Activated naive CD8-positive, alpha-beta T cell treated with anti-CD3 and anti-CD28 coated beads, Interleukin-2, amount 50 U/mL, for 24 hours (primary cell): Measurements from ENCODE around the gene HOMER2.
"Not testable (repeated sequence)": the region's sequence is repeated elsewhere in the genome, so short reads cannot be mapped to it uniquely, and the experiment has no call there.

Experiments
- ATAC-seq: fragments of 150-1000 bp; cut with Tn5 transposase; one replicate; pipeline ENCODE4 v1.10.0; 2021
- DNase-seq: peaks from one replicate; pipeline ENCODE4 v3.0.0; 2021
- H3K27ac Mint-ChIP-seq: one replicate; pipeline ENCODE4 v1.8.0; 2021; ENCODE audit warnings: mild to moderate bottlenecking, mixed read lengths
- H3K27me3 Mint-ChIP-seq: one replicate; pipeline ENCODE4 v1.8.0; 2021; ENCODE audit warnings: mixed read lengths
- H3K36me3 Mint-ChIP-seq: one replicate; pipeline ENCODE4 v1.8.0; 2021; ENCODE audit warnings: low read depth, mixed read lengths
- H3K4me1 Mint-ChIP-seq: one replicate; pipeline ENCODE4 v1.8.0; 2021; ENCODE audit warnings: mixed read lengths
- H3K4me3 Mint-ChIP-seq: one replicate; pipeline ENCODE4 v1.8.0; 2021; ENCODE audit warnings: mild to moderate bottlenecking, moderate library complexity, mixed read lengths
- H3K9me3 Mint-ChIP-seq: one replicate; pipeline ENCODE4 v1.8.0; 2021; ENCODE audit warnings: mixed read lengths

HOMER2 gene

DNA sequence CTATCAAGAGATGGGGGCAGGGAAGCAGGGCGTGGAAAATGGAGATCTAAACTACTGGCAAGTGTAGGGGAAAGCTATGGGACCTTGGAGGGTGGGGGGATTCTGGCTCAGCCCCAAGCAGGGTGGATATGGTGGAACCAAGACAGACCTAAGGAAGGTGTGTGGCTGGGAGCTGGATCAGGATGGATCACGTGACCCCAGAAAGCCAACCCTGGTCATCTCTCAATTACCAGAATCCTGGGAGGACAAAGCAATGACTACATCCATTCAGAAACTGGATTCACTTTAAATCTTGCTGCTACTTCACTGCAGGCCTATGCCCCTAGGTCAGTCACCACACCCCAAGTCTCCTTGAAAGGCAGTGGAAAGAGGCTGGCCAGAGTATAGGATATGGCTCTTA is 74.7 kb downstream of the HOMER2 start:
- no peak overlapping the region for H3K4me3 Mint-ChIP-seq
- no peak for DNase-seq
- no peaks in the 10 kb centered on the region for H3K4me1 Mint-ChIP-seq
- H3K27me3 Mint-ChIP-seq = no peaks in the 10 kb centered on the region
- H3K27ac Mint-ChIP-seq = no peak overlapping the region
- H3K36me3 Mint-ChIP-seq = no peaks in the 10 kb centered on the region
- H3K9me3 Mint-ChIP-seq = no peaks in the 10 kb centered on the region
- ATAC-seq = no peak

DNA sequence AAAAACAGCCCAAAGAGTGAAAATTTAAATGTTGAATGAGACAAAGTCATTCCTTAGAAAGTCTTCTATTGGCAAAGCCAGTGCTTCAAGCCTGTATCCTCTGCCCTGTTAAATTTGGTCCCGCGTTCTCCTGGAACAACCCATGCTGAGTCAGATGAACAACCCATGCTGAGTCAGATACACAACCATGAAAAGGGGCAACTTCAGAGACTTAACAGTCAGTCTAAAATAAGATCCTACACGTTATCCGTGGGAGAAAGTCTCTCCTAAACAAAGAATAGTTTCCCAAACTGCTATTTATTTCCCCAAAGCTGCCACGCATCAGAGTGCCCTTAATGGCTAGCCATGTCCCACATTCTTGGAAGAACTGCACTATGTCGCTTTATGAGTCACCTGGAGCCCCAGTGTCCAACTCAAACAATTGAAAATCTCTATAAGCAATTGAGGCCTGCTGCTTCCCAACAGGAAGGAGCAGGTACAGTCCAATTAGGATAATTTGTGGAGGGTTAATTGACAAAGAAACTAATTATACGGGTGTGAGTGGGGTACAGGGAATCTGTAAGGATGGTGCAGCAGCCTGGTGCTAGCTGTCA is 77.0 kb downstream of the HOMER2 start:
- Mint-ChIP-seq H3K4me1 (no peaks in the 10 kb centered on the region), H3K9me3 (no peaks in the 10 kb centered on the region), H3K4me3 (no peak overlapping the region), H3K36me3 (no peaks in the 10 kb centered on the region), H3K27ac (no peak overlapping the region), H3K27me3 (no peaks in the 10 kb centered on the region)
- no peak for ATAC-seq
- no peak for DNase-seq

DNA sequence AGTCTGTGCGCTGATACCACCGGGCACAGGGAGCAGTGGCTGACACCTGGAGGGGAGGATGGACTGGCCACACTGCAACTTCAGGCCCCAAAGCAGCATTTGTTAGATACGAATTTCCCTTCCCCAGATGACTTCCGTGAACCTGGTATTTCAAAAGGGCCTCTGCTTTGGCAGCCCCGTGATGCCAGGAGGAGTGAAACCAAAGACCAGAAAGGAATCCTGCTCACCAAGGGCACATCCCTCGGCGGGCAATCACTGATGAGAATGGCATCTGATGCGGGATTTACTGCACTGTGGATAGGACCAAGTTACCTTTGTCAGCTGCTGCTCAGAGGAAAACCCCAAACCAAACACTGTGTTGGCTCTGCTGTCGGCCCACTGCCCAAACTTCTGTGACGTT is 77.6 kb downstream of the HOMER2 start:
- DNase-seq = no peak
- Mint-ChIP-seq H3K27me3 (no peaks in the 10 kb centered on the region), H3K9me3 (no peaks in the 10 kb centered on the region), H3K36me3 (no peaks in the 10 kb centered on the region), H3K4me1 (no peaks in the 10 kb centered on the region), H3K27ac (no peak overlapping the region), H3K4me3 (no peak overlapping the region)
- ATAC-seq = no peak

DNA sequence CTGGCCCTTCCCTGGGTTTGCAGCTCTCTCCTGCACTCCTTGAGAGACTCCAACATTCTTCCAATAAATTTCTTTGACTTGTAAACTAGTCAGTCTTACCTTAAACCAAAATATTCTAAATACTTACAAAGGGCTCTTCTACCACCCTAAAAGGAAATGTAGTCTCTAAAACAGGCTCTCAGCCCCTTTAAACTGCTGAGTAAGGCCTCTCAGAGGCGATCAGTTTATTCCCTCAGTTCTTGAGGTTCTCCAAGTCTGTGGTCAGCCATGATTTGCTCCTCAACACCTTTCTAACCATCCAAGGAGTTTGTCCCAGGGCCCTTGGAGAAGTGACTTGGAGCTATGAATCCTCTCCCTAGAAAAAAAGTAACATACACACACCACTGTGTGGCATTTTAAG is 78.3 kb downstream of the HOMER2 start:
- DNase-seq = no peak
- Mint-ChIP-seq H3K36me3 (no peaks in the 10 kb centered on the region), H3K4me1 (no peaks in the 10 kb centered on the region), H3K9me3 (no peaks in the 10 kb centered on the region), H3K4me3 (no peak overlapping the region), H3K27me3 (no peaks in the 10 kb centered on the region), H3K27ac (no peak overlapping the region)
- ATAC-seq = no peak

DNA sequence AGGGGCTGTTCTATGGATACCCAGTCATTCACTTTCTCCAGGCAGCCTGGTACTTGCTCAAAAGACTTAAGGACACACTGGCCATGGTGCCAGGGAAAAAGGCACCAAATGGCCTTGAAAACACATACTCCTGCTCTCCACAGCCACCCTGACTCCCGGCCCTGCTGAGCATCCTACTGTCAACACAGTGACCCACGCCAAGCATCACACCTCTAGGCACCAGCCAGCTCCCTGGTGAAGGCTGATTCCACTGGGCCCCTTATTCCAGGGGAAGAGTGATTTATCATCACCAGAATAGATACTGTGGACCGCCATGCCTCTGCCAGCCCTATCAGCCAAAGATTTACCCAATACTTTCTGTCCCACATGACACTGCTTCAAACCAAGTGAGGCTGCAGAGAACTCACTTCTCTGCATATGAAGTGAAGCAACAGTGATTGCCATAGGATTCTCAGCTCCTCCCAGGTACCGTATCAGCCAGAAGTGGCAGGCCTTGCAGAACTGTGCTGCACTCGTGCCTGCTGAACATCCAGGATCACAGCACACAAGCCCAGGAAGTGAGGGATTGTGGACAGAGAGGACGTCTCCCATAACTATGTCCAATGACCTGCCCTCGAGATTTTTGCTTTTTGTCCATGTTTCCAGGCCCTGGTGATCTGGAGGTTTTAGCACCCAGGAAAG is 79.4 kb downstream of the HOMER2 start:
- Mint-ChIP-seq H3K27ac (no peak overlapping the region), H3K9me3 (no peaks in the 10 kb centered on the region)
- DNase-seq = no peak

DNA sequence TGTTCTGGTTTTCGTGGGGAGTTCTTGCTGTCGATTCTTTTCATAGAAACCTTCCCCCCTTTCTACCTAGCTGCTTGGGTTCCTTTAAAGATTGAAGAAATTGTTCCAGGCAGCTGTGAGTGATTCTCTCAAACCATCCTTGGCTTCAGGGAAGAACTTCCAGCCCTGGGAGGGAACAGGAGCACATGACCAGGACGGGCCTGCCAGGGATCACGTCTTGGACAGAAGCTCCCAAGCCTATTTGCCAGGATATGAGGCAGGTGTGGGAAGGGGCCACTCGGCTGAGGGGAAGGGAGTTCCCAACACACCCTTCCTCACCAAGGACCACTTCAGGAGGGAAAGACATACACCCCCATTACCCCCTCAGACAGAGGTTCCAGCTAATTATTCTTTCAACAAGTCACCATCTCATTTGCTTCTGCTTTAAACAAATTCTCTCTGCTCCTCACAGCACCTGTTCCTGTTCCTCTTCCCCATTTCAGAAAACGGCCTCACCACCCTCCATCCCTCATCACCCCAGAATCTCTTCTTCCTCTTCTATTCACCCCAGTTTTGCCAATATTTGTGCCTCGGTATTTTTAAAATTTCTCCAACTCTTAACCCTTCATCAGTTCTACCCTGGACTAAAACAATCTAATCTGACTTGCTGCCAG is 80.6 kb downstream of the HOMER2 start:
- Mint-ChIP-seq H3K9me3 (no peaks in the 10 kb centered on the region), H3K27me3 (no peaks in the 10 kb centered on the region), H3K4me1 (no peaks in the 10 kb centered on the region), H3K4me3 (no peak overlapping the region), H3K36me3 (no peaks in the 10 kb centered on the region), H3K27ac (no peak overlapping the region)
- ATAC-seq (no peak), DNase-seq (no peak)

More for the DNA sequence above, 79.4 kb downstream of the HOMER2 start:
- H3K4me1 Mint-ChIP-seq = no peaks in the 10 kb centered on the region
- H3K27me3 Mint-ChIP-seq = no peaks in the 10 kb centered on the region
- H3K36me3 Mint-ChIP-seq = no peaks in the 10 kb centered on the region
- no peak overlapping the region for H3K4me3 Mint-ChIP-seq
- no peak for ATAC-seq

DNA sequence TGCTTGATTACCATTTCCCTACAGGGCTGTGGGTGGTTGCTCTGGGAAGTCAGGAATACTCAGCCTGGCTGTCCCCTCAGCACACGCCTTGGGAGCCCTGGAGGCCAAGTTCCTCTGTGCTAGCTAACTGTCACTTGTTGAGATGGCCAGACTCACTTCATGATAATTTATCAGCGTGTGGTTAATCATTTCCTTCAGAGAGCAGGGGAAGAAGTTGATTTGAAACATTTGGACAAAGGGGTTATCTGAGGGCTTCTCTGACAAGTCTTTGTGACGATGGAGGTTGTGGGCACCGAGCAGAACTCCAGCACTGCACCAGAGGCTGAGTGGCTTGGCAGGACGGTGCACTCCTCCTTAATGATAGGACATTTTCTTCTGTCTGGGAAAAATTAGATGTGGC is 81.2 kb downstream of the HOMER2 start:
- ATAC-seq = no peak
- no peaks in the 10 kb centered on the region for H3K27me3 Mint-ChIP-seq
- no peak overlapping the region for H3K27ac Mint-ChIP-seq
- no peaks in the 10 kb centered on the region for H3K4me1 Mint-ChIP-seq
- H3K9me3 Mint-ChIP-seq = no peaks in the 10 kb centered on the region
- no peak overlapping the region for H3K4me3 Mint-ChIP-seq
- no peak for DNase-seq
- H3K36me3 Mint-ChIP-seq = no peaks in the 10 kb centered on the region

DNA sequence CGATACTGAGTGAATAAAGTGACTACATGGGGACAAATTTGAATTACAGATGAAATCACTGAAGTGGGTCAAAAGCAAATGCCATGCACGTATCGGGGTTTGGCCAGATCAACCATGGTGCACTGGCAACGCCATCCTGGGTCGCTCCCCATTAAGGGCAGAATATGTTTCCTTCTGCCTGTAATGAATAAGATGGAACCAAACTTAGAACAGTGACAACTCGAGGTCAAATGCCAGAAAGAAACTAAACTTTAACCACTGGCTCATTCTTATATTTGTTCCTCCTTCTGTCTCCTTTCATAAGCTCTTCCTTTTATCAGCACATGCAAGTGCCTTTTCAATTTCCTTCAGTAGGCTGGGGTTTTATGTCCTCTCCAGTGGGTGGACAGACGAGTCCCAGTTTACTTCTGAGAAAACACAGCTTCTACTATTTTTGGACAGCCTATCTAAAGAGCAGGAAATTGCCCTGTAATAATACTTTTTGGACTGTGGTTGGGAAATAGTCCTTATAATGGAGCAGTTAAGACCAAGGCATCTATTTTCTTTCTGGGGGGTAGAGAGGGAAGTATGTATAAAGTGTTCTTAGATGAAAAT is 81.7 kb downstream of the HOMER2 start:
- H3K27ac Mint-ChIP-seq = no peak overlapping the region
- DNase-seq (no peak), ATAC-seq (no peak)
- H3K4me1 Mint-ChIP-seq = no peaks in the 10 kb centered on the region
- H3K9me3 Mint-ChIP-seq = no peaks in the 10 kb centered on the region
- H3K27me3 Mint-ChIP-seq = no peaks in the 10 kb centered on the region
- H3K4me3 Mint-ChIP-seq = no peak overlapping the region
- H3K36me3 Mint-ChIP-seq = no peaks in the 10 kb centered on the region

DNA sequence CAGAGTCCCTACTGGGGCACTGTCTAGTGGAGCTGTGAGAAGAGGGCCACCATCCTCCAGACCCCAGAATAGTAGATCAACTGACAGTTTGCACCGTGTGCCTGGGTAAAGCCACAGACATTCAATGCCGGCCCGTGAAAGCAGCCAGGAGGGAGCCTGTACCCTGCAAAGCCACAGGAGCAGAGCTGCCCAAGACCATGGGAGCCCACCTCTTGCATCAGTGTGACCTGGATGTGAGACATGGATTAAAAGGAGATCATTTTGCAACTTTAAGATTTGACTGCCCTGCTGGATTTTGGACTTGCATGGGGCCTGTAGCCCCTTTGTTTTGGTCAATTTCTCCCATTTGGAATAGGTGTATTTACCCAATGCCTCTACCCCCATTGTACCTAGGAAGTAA is 86.5 kb downstream of the HOMER2 start:
- not testable (repeated sequence) for H3K27me3 Mint-ChIP-seq, H3K4me3 Mint-ChIP-seq, H3K36me3 Mint-ChIP-seq, ATAC-seq, H3K27ac Mint-ChIP-seq, H3K9me3 Mint-ChIP-seq, DNase-seq, H3K4me1 Mint-ChIP-seq

DNA sequence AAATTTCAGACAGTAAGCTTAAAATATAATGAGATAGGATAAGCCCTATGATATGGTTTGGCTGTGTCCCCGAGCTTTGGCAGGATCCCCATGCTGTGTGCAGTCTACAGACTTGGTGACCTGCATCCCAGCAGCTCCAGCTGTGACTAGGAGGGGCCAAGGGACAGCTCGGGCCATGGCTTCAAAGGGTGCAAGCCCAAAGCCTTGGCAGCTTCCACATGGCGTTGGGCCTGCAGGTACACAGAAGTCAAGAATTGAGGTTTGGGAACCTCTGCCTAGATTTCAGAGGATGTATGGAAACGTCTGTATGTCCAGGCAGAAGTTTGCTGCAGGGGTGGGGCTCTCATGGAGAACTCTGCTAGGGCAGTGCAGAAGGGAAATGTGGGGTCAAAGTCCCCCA is 86.9 kb downstream of the HOMER2 start:
- ATAC-seq, H3K27ac Mint-ChIP-seq: not testable (repeated sequence)

DNA sequence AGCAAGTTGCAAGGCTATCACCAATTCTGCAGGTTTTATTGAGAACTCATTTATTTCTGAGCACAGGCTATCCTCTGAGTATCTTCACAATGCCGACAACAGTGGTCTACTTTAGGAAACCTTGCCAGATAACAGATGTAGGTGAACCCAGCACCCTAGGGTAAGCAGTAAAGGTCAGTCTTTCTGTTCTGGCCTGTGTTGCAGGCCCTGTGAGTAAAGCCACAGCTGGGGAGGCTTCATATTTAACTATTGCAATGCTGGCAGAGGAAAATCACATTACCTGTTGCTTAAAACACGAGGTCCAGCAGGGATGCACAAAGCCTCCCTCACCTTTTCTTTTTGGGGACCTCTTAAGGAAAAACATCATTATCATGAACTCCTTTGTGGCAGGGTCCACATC is 87.6 kb downstream of the HOMER2 start:
- ATAC-seq = no peak
- no peaks in the 10 kb centered on the region for H3K27me3 Mint-ChIP-seq
- no peak for DNase-seq
- no peak overlapping the region for H3K4me3 Mint-ChIP-seq
- no peaks in the 10 kb centered on the region for H3K9me3 Mint-ChIP-seq
- H3K36me3 Mint-ChIP-seq = no peaks in the 10 kb centered on the region
- H3K27ac Mint-ChIP-seq = no peak overlapping the region
- H3K4me1 Mint-ChIP-seq = no peaks in the 10 kb centered on the region

More for the DNA sequence above, 86.9 kb downstream of the HOMER2 start:
- H3K9me3 Mint-ChIP-seq, H3K36me3 Mint-ChIP-seq, H3K27me3 Mint-ChIP-seq, H3K4me3 Mint-ChIP-seq, DNase-seq, H3K4me1 Mint-ChIP-seq: not testable (repeated sequence)

DNA sequence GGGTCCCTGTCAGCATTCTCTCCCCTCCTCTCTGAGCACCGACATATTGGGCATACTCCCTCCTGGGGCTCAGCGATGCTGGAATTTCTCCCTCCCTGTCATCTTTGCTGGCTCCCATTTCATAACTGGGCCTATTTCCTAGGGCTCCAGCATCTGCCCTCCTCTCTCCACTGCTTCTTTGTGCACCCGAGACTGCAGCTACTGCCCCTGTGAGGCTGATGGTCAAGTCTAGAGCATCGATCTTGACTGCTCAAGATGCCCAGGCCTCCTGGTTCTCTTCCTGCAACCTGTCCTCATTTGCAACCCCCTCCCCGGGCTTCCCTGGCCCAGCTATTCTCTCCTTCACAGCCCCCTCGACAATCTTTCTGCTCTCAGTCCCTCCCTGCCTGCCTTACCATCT is 89.6 kb downstream of the HOMER2 start:
- ATAC-seq (no peak), DNase-seq (no peak)
- Mint-ChIP-seq H3K27ac (no peak overlapping the region), H3K36me3 (no peaks in the 10 kb centered on the region), H3K27me3 (no peaks in the 10 kb centered on the region), H3K4me1 (no peaks in the 10 kb centered on the region), H3K4me3 (no peak overlapping the region), H3K9me3 (no peaks in the 10 kb centered on the region)

DNA sequence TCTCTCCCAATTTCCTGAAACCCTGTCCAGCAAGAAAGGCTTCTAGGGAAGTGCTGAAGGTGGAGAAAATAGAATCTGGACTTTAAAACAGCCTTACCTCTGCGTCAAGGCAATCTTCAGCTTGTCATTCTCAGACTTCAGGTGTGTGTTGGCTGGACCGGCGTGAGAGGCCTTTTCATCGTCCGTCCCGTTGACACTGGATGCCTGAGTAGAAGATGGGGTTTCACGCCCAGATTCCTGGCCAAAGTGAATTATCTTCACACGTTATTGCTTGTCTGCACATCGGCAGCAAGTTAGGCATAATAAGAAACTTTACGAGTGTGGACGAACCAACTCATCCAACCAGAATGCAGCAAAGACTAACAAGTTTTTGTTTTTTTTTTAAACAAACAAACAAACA is 93.6 kb downstream of the HOMER2 start:
- ATAC-seq (no peak), DNase-seq (no peak)
- Mint-ChIP-seq H3K4me1 (peaks cover 6% of the 10 kb centered on the region), H3K27ac (no peak overlapping the region), H3K36me3 (no peaks in the 10 kb centered on the region), H3K9me3 (no peaks in the 10 kb centered on the region), H3K27me3 (no peaks in the 10 kb centered on the region), H3K4me3 (no peak overlapping the region)

DNA sequence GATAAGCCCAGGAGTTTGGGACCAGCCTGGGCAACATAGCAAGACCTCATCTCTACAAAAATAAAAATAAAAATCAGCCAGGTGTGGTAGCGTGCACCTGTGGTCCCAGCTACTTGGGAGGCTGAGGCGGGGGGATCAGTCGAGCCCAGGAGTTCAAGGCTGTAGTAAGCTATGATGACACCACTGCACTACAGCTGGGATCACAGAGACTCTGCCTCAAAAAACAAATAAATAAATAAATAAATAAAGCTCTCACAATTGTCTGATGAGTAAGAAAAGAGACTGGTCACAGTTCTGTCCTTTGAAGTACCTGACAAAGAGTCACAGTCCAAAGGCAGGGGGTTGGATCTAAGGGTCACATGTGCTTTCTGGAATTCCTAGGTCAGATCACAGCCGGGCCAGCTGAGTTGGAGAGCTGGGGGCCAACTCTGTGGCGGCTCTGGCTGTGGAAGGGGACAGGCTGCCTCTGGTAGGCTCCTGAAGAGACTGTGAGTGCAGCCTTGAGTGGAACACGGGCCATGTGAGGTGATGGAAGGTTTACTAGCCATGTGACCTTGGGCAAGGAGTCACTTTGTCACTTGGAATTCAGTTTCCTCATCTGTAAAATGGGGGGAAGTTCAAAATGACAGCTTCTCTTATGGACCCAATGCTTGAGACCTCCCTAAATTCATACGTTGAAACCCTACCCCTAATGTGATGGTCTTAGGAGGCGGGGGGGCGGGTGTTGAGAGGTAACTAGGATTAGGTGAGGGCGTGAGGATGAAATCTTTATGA is 95.9 kb downstream of the HOMER2 start:
- no peaks in the 10 kb centered on the region for H3K36me3 Mint-ChIP-seq
- H3K4me3 Mint-ChIP-seq = no peak overlapping the region

More for the DNA sequence above, 95.9 kb downstream of the HOMER2 start:
- Mint-ChIP-seq H3K4me1 (peaks cover 13% of the 10 kb centered on the region), H3K27me3 (no peaks in the 10 kb centered on the region), H3K27ac (no peak overlapping the region), H3K9me3 (no peaks in the 10 kb centered on the region)
- ATAC-seq (no peak), DNase-seq (no peak)
